Measurements from ENCODE around the gene GLT6D1.

The GLT6D1 gene

GRCh38 chr9:135659252-135659651 lies 19.9 kb upstream of the GLT6D1 start:
- H3K36me3 ChIP-seq (ENCODE audit: control insufficient read depth, insufficient read depth, low read length): no peaks in the 10 kb centered on the region
- no peak overlapping the region for H3K4me3 ChIP-seq (replicated peaks; ENCODE audit: low read depth, low read length)
- TF ChIP-seq CTCF (IDR thresholded peaks at IDR 0.05; ENCODE audit: insufficient read depth, low read length, poor library complexity, severe bottlenecking): no peak
- H3K27me3 ChIP-seq (replicated peaks; ENCODE audit: control insufficient read depth, insufficient read depth, low read length): no peaks in the 10 kb centered on the region
- DNase-seq (ENCODE audit: extremely low read depth, insufficient read length): no peak

- TF ChIP-seq CTCF (IDR thresholded peaks at IDR 0.05; ENCODE audit: insufficient read depth, low read length, poor library complexity, severe bottlenecking): no peak
Measured at GRCh38 chr9:135657416-135657815, 18.1 kb upstream of the GLT6D1 start.

GRCh38 chr9:135655317-135655716 lies 16.0 kb upstream of the GLT6D1 start:
- Histone ChIP-seq H3K4me3 (replicated peaks; ENCODE audit: low read depth, low read length) (no peak overlapping the region), H3K36me3 (ENCODE audit: control insufficient read depth, insufficient read depth, low read length) (no peaks in the 10 kb centered on the region), H3K27me3 (replicated peaks; ENCODE audit: control insufficient read depth, insufficient read depth, low read length) (no peaks in the 10 kb centered on the region)
- no peak for DNase-seq (ENCODE audit: extremely low read depth, insufficient read length)
- no peak for TF ChIP-seq CTCF (IDR thresholded peaks at IDR 0.05; ENCODE audit: insufficient read depth, low read length, poor library complexity, severe bottlenecking)

More at GRCh38 chr9:135657416-135657815, 18.1 kb upstream of the GLT6D1 start:
- Histone ChIP-seq H3K36me3 (ENCODE audit: control insufficient read depth, insufficient read depth, low read length) (no peaks in the 10 kb centered on the region), H3K27me3 (replicated peaks; ENCODE audit: control insufficient read depth, insufficient read depth, low read length) (no peaks in the 10 kb centered on the region), H3K4me3 (replicated peaks; ENCODE audit: low read depth, low read length) (no peak overlapping the region)
- DNase-seq (ENCODE audit: extremely low read depth, insufficient read length): no peak

- Histone ChIP-seq H3K27me3 (replicated peaks; ENCODE audit: control insufficient read depth, insufficient read depth, low read length) (no peaks in the 10 kb centered on the region), H3K36me3 (ENCODE audit: control insufficient read depth, insufficient read depth, low read length) (no peaks in the 10 kb centered on the region), H3K4me3 (replicated peaks; ENCODE audit: low read depth, low read length) (no peak overlapping the region)
- no peak for TF ChIP-seq CTCF (IDR thresholded peaks at IDR 0.05; ENCODE audit: insufficient read depth, low read length, poor library complexity, severe bottlenecking)
- DNase-seq (ENCODE audit: extremely low read depth, insufficient read length): no peak
Measured at GRCh38 chr9:135650408-135650807, 11.1 kb upstream of the GLT6D1 start.

- Histone ChIP-seq H3K4me3 (replicated peaks; ENCODE audit: low read depth, low read length) (no peak overlapping the region), H3K36me3 (ENCODE audit: control insufficient read depth, insufficient read depth, low read length) (no peaks in the 10 kb centered on the region), H3K27me3 (replicated peaks; ENCODE audit: control insufficient read depth, insufficient read depth, low read length) (no peaks in the 10 kb centered on the region)
- no peak for TF ChIP-seq CTCF (IDR thresholded peaks at IDR 0.05; ENCODE audit: insufficient read depth, low read length, poor library complexity, severe bottlenecking)
- no peak for DNase-seq (ENCODE audit: extremely low read depth, insufficient read length)
Measured at GRCh38 chr9:135649508-135649907, 10.2 kb upstream of the GLT6D1 start.

All from GM06990 (cell line).